ENCODE data around the gene LRP1B.

DNA sequence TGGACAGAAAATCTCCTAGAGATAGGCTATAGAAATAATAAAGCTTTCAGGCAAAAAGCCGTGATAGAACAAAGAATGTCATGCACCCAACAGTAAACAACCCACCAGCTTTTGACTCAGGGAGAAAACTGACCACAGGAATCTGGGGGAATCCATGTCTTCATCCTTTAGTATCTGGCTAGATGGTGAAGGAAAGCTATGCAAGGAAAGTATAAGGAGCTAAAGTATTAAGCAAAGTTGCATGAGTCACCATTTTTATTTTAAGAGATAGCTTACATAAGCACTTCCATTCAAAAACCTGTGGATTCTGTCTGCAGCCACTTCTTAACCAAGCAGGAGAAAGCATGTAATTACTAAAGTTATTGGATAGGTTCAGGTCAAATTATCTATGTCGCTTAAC lies 363.8 kb downstream of the LRP1B start:
- TF ChIP-seq, protein P1, sequence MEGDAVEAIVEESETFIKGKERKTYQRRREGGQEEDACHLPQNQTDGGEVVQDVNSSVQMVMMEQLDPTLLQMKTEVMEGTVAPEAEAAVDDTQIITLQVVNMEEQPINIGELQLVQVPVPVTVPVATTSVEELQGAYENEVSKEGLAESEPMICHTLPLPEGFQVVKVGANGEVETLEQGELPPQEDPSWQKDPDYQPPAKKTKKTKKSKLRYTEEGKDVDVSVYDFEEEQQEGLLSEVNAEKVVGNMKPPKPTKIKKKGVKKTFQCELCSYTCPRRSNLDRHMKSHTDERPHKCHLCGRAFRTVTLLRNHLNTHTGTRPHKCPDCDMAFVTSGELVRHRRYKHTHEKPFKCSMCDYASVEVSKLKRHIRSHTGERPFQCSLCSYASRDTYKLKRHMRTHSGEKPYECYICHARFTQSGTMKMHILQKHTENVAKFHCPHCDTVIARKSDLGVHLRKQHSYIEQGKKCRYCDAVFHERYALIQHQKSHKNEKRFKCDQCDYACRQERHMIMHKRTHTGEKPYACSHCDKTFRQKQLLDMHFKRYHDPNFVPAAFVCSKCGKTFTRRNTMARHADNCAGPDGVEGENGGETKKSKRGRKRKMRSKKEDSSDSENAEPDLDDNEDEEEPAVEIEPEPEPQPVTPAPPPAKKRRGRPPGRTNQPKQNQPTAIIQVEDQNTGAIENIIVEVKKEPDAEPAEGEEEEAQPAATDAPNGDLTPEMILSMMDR (IDR thresholded peaks at IDR 0.05; ENCODE audit: low read length), result no peak
- no peak for TF ChIP-seq EZH2 (IDR thresholded peaks at IDR 0.05; ENCODE audit: borderline replicate concordance, low read length)
